ENCODE results near the gene C19orf67.

The C19orf67 gene

DNA sequence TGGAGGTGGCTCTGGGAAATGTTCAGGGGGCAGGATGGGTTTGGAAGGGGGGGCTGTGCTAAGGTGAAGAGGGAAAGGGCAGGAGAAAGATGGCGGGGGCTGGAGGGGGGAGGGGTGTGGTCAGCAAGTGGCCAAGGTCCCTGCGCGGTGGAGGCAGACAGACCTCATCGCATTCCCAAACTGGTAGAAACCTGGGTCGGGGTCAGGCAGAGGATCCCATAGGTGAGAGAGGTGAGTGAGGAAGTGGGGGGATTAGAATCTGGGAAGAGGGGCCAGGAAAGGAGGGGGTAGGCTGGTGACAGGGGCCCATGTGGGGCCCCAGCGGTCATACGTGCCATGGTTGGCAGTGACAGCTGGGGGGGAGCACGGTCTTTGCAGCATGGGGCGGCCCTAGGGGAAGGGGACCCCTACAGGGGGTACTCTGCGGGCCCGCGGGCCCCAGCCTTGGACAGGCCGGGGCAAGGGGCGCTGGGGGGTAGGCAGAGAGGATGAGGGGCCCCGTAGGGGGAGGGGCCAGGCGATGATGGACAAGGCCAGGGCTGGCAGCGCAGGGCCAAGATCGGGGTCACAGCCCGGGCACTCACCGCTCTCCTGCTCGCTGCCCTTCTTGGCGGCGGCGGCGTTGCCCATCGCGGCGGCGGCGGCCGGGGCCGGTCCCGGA is 31.5 kb upstream of the C19orf67 start:
- peak overlapping the region; percentile 41; the same call in 1 of the 2 replicates for H3K9ac ChIP-seq (ENCODE audit: low read depth, low read length)
- H3K27me3 ChIP-seq (ENCODE audit: insufficient read depth, low read length), result no peaks in the 10 kb centered on the region
- no peaks in the 10 kb centered on the region for H3K9me3 ChIP-seq (ENCODE audit: insufficient read depth, low read depth, low read length)
- H3K27ac ChIP-seq (ENCODE audit: low read length), result no peak overlapping the region
- peaks cover 14% of the 10 kb centered on the region; the same call in 1 of the 2 replicates for H3K4me1 ChIP-seq (ENCODE audit: insufficient read depth, low read length)
- peak overlapping the region; percentile 75 for H3K4me3 ChIP-seq (ENCODE audit: low read length)
- peaks cover 13% of the 10 kb centered on the region; the same call in 1 of the 2 replicates for H3K36me3 ChIP-seq (ENCODE audit: insufficient read depth, low read depth, low read length)

DNA sequence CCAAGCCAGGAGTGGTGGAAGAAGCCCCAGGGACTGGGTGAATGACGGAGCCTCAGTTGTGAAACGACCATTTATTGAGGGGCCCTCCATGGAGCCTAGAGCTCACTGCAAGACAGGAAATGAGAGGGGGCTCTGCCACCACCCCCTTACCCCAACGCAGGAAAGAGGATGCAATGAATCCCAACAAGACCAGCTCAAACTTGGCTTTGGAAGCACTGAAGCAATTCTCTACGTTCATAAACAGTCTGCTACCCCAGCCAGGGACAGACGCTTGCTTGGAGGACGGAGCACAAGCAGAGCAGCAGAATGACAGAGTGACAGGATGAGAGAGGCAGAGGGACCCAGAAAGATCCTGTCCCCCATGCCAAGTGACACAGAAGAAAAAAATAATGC is 30.9 kb upstream of the C19orf67 start:
- H3K36me3 ChIP-seq (ENCODE audit: insufficient read depth, low read depth, low read length), result peaks cover 12% of the 10 kb centered on the region; the same call in 1 of the 2 replicates
- no peaks in the 10 kb centered on the region for H3K9me3 ChIP-seq (ENCODE audit: insufficient read depth, low read depth, low read length)
- peak overlapping the region; percentile 24; the same call in 1 of the 2 replicates for H3K9ac ChIP-seq (ENCODE audit: low read depth, low read length)
- no peak overlapping the region for H3K27ac ChIP-seq (ENCODE audit: low read length)
- peak overlapping the region; percentile 75 for H3K4me3 ChIP-seq (ENCODE audit: low read length)
- H3K27me3 ChIP-seq (ENCODE audit: insufficient read depth, low read length), result no peaks in the 10 kb centered on the region
- H3K4me1 ChIP-seq (ENCODE audit: insufficient read depth, low read length), result peaks cover 14% of the 10 kb centered on the region; the same call in 1 of the 2 replicates

DNA sequence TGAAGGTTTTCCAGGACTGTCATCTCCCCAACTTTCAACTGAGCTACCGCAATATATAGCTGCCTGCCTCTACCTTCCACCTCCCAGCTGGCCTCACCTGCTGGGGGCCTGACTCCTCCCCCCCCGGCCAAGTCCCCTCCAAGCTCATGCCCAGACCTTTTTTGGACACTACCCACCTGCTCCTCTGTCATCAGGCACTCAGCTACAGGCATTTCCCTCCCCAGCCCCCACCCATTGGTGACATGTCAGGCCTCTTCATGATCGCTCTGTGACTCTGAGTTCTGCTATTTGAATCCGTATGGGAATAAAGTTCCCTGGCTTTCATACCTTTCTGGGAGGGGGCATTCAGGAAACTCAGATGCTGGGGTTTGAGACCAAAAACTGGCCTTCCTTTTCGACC is 30.2 kb upstream of the C19orf67 start:
- Histone ChIP-seq H3K4me3 (ENCODE audit: low read length) (no peak overlapping the region), H3K9ac (ENCODE audit: low read depth, low read length) (no peak overlapping the region), H3K36me3 (ENCODE audit: insufficient read depth, low read depth, low read length) (0 out of 2 replicates have a peak, but pooled peaks cover 5% of the 10 kb centered on the region), H3K9me3 (ENCODE audit: insufficient read depth, low read depth, low read length) (no peaks in the 10 kb centered on the region), H3K4me1 (ENCODE audit: insufficient read depth, low read length) (peaks cover 14% of the 10 kb centered on the region; the same call in 1 of the 2 replicates), H3K27ac (ENCODE audit: low read length) (no peak overlapping the region), H3K27me3 (ENCODE audit: insufficient read depth, low read length) (no peaks in the 10 kb centered on the region)

DNA sequence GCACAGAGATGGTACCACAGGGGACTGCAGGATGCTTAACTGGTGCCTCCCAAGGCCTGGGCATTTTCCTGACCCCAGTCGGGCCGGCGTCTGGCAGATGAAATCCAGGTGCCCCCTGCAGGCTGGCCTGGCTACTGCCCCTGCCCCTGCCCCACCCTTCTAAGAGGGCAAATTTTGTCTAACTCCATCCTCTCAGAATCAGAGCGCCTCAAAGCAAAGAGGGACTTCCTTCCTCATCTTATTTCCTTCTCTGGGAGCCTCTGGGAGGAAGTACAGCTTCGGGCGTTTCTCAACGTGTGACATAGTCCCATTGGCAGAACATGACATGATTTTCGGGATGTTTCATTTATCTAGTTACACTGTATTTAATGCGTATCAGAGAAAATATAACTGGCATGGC is 29.3 kb upstream of the C19orf67 start:
- Histone ChIP-seq H3K9me3 (ENCODE audit: insufficient read depth, low read depth, low read length) (no peaks in the 10 kb centered on the region), H3K4me1 (ENCODE audit: insufficient read depth, low read length) (peaks cover 14% of the 10 kb centered on the region; the same call in 1 of the 2 replicates), H3K27ac (ENCODE audit: low read length) (no peak overlapping the region), H3K27me3 (ENCODE audit: insufficient read depth, low read length) (no peaks in the 10 kb centered on the region), H3K4me3 (ENCODE audit: low read length) (no peak overlapping the region), H3K36me3 (ENCODE audit: insufficient read depth, low read depth, low read length) (0 out of 2 replicates have a peak, but pooled peaks cover under 1% of the 10 kb centered on the region), H3K9ac (ENCODE audit: low read depth, low read length) (no peak overlapping the region)

DNA sequence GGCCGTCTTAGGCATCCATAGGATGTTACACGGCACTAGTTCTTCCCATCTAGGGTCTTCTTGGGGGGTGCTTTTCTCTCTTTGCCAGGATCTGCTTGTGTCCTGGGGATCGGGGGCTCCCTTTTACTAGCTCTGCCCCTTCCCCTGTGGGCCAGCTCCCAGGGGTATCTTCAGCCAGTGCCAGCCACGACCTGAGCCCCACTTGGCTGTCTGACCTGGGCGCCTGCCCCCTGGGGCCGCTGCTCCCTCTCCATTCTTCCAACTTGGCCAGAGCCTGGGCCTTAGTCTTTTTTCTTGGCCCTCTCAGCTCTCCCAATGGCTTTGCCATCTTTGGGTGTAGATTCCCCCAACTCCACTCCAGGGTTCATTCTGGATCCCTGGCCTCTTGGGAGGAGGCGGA is 28.9 kb upstream of the C19orf67 start:
- H3K27ac ChIP-seq (ENCODE audit: low read length), result no peak overlapping the region
- H3K9me3 ChIP-seq (ENCODE audit: insufficient read depth, low read depth, low read length), result no peaks in the 10 kb centered on the region
- no peaks in the 10 kb centered on the region for H3K27me3 ChIP-seq (ENCODE audit: insufficient read depth, low read length)
- H3K4me3 ChIP-seq (ENCODE audit: low read length), result no peak overlapping the region
- H3K36me3 ChIP-seq (ENCODE audit: insufficient read depth, low read depth, low read length), result no peaks in the 10 kb centered on the region
- H3K4me1 ChIP-seq (ENCODE audit: insufficient read depth, low read length), result peaks cover 14% of the 10 kb centered on the region; the same call in 1 of the 2 replicates
- no peak overlapping the region for H3K9ac ChIP-seq (ENCODE audit: low read depth, low read length)

DNA sequence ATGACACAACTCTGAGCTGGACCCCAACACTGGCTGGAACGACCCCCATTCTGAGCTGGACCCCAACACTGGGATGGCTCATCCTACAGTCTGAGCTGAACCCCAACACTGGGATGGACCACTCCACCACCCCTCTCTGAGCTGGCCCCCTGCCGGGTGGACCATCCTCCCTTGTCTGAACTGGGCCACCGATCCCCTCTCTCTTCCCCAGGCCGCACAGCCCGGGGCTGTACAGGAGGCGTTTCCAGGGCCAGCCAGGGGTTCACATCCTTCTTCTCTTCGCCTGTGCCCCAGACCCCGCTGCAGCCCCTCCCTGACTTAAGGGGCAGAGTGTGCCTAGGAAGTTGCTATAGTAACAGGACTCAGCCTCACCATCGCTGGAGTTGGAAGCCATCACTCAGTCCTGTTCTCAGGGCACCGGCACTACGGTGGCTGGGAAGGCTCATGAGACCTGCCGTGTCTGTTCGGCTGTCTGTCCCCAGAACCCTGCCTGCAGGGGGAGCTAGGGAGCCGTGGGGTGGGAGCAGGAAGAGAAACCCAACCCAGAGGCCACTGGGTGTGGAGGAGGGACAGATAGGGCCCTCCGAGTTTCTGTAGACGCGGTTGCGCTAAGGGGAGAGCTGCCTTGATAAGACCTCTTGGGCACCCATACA is 28.3 kb upstream of the C19orf67 start:
- Histone ChIP-seq H3K9ac (ENCODE audit: low read depth, low read length) (no peak overlapping the region; the same call in 1 of the 2 replicates), H3K9me3 (ENCODE audit: insufficient read depth, low read depth, low read length) (no peaks in the 10 kb centered on the region), H3K4me3 (ENCODE audit: low read length) (no peak overlapping the region), H3K36me3 (ENCODE audit: insufficient read depth, low read depth, low read length) (no peaks in the 10 kb centered on the region), H3K4me1 (ENCODE audit: insufficient read depth, low read length) (peaks cover 12% of the 10 kb centered on the region; the same call in 1 of the 2 replicates), H3K27me3 (ENCODE audit: insufficient read depth, low read length) (no peaks in the 10 kb centered on the region), H3K27ac (ENCODE audit: low read length) (no peak overlapping the region)

DNA sequence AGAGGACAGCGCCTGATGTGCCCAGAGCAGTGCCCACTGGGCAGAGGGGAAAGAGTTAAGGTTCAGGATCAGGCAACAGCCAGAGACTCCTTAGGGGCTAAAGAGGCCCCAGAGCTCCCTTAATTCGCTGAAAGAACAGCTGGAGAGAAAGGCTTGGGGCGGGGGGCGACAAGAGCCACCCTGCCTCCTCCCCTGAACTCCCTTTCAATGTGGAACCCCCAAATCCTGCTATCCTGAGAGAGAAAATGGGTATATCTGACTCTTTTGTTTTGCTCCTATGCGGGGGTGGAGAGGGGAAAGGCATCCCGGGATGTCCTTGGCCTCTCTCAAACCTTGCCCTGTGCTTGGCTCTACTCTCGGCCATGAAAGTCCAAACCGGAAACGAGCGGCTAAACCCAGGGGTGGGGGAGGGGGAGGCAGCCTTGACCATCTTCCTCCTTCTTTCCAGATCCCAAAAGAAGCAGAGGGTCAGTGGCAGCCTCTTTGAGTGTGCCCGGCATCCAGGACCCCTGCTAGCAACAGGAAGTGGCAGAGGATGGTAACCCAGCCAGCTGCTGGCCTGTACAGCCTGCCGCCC is 27.3 kb upstream of the C19orf67 start:
- H3K9ac ChIP-seq (ENCODE audit: low read depth, low read length), result peak overlapping the region; percentile 20; the same call in 1 of the 2 replicates
- no peaks in the 10 kb centered on the region for H3K9me3 ChIP-seq (ENCODE audit: insufficient read depth, low read depth, low read length)
- H3K36me3 ChIP-seq (ENCODE audit: insufficient read depth, low read depth, low read length), result no peaks in the 10 kb centered on the region
- no peak overlapping the region for H3K27ac ChIP-seq (ENCODE audit: low read length)
- H3K4me3 ChIP-seq (ENCODE audit: low read length), result no peak overlapping the region
- H3K27me3 ChIP-seq (ENCODE audit: insufficient read depth, low read length), result no peaks in the 10 kb centered on the region
- peaks cover 7% of the 10 kb centered on the region; the same call in 1 of the 2 replicates for H3K4me1 ChIP-seq (ENCODE audit: insufficient read depth, low read length)

DNA sequence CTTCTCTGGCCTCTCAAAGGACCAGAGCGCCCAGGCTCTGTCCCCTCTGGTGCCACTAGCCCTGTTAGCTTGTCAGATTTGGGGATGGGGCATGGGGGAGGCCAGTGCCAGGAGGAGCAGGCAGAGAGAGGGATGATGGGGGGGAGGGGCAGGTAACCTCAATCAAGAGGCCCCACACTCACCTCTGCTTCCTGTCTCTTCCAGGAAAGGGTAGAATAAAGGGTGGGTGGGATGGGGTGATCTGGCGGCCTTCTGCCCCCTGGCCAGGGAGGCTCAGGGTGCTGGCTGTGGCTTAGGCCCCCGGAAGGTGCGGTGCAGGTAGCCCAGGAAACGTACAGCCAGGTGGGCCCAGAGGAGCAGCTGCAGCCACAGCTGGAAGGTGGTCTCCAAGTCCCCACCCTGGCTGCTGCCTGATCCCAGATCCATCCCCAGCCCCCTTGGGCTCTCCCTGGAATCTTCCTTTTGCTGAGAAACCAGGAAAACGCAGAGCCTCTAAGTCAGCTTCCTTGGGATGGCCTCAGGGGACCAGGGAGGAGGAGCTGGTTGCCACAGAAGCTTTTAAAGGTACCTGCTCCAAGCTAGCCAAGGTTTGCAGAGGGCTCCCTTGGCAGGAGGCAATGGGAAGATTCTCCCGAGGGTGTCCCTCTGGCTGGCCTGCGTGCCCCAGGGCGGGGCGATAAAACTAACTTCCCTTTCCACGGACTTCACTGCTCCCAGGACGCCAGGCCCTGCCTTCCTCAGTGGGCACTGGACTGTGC is 26.6 kb upstream of the C19orf67 start:
- no peak overlapping the region for H3K27ac ChIP-seq (ENCODE audit: low read length)
- no peaks in the 10 kb centered on the region for H3K9me3 ChIP-seq (ENCODE audit: insufficient read depth, low read depth, low read length)
- peak overlapping the region; percentile 20; the same call in 1 of the 2 replicates for H3K9ac ChIP-seq (ENCODE audit: low read depth, low read length)
- H3K27me3 ChIP-seq (ENCODE audit: insufficient read depth, low read length), result no peaks in the 10 kb centered on the region
- peaks cover 7% of the 10 kb centered on the region; the same call in 1 of the 2 replicates for H3K4me1 ChIP-seq (ENCODE audit: insufficient read depth, low read length)
- no peaks in the 10 kb centered on the region for H3K36me3 ChIP-seq (ENCODE audit: insufficient read depth, low read depth, low read length)
- H3K4me3 ChIP-seq (ENCODE audit: low read length), result no peak overlapping the region

DNA sequence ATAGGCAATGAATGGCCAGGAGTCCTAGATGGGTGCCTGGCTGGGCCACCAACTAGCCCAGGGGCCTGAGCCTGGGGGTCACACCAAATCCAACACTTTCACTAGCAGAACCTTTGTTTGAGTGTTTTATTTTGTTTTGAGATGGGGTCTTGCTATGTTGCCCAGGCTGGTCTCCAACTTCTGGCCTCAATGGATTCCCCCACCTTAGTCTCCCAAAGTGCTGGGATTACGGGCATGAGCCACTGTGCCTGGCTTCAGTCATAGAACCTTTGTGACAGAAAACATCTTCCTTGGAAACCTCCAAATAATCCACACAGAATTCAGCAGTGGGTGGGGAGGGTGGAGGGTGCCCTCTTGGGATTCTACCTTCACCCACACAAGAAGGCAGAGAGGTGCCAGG is 25.9 kb upstream of the C19orf67 start:
- no peaks in the 10 kb centered on the region for H3K36me3 ChIP-seq (ENCODE audit: insufficient read depth, low read depth, low read length)
- no peaks in the 10 kb centered on the region for H3K27me3 ChIP-seq (ENCODE audit: insufficient read depth, low read length)
- no peaks in the 10 kb centered on the region for H3K9me3 ChIP-seq (ENCODE audit: insufficient read depth, low read depth, low read length)
- H3K4me3 ChIP-seq (ENCODE audit: low read length), result no peak overlapping the region
- H3K27ac ChIP-seq (ENCODE audit: low read length), result no peak overlapping the region
- peaks cover 5% of the 10 kb centered on the region; the same call in 1 of the 2 replicates for H3K4me1 ChIP-seq (ENCODE audit: insufficient read depth, low read length)
- H3K9ac ChIP-seq (ENCODE audit: low read depth, low read length), result no peak overlapping the region

DNA sequence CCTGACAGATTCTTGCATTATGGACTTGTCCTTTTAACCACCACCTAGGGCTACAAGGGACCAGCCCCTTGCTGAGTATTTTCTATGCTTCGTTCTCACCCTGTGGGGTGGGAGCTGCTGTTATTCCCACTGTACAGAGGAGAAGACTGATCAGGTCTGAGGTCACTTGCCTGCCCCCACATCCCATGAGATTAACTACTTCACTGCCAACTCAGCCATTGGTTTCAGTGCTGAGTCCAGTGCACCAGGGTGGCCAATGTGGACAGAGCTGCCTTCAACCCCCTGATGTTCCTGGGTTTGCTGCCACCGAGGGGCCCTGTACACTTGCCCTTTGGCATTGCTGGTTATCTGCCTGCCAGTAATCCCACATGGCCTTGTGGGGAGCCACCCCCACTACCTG is 25.1 kb upstream of the C19orf67 start:
- Histone ChIP-seq H3K27ac (ENCODE audit: low read length) (no peak overlapping the region), H3K4me1 (ENCODE audit: insufficient read depth, low read length) (peaks cover 5% of the 10 kb centered on the region; the same call in 1 of the 2 replicates), H3K27me3 (ENCODE audit: insufficient read depth, low read length) (no peaks in the 10 kb centered on the region), H3K4me3 (ENCODE audit: low read length) (no peak overlapping the region), H3K9ac (ENCODE audit: low read depth, low read length) (no peak overlapping the region), H3K9me3 (ENCODE audit: insufficient read depth, low read depth, low read length) (no peaks in the 10 kb centered on the region), H3K36me3 (ENCODE audit: insufficient read depth, low read depth, low read length) (no peaks in the 10 kb centered on the region)
